Middle frontal gyrus (tissue), 1 donor: ENCODE results near the gene SRC.
"Not testable (repeated sequence)": the region's sequence is repeated elsewhere in the genome, so short reads cannot be mapped to it uniquely, and the experiment has no call there.

ENCODE experiments used
- DNase-seq: peaks from one replicate; pipeline ENCODE4 v3.0.0-alpha.2; 2015; ENCODE audit warnings: low spot score; ENCODE audit errors: extremely low spot score

SRC gene

GRCh38 chr20:37362821-37363220 is 16.9 kb downstream of the SRC start:
- no peak for DNase-seq

- DNase-seq, result no peak
Observed at GRCh38 chr20:37363221-37364012, 17.5 kb downstream of the SRC start.

- no peak for DNase-seq
Observed at GRCh38 chr20:37364013-37364926, 18.3 kb downstream of the SRC start.

GRCh38 chr20:37364927-37365272 is 19.0 kb downstream of the SRC start:
- DNase-seq, result no peak

GRCh38 chr20:37365760-37366638 is 20.1 kb downstream of the SRC start:
- DNase-seq, result no peak

- peak; percentile 8 for DNase-seq
Observed at GRCh38 chr20:37366743-37367142, 20.8 kb downstream of the SRC start.

- DNase-seq, result no peak
Observed at GRCh38 chr20:37369846-37370245, 23.9 kb downstream of the SRC start.

- not testable (repeated sequence) for DNase-seq
Observed at GRCh38 chr20:37371845-37372244, 25.9 kb downstream of the SRC start.

- no peak for DNase-seq
Observed at GRCh38 chr20:37372441-37372840, 26.5 kb downstream of the SRC start.

GRCh38 chr20:37373020-37373598 is 27.2 kb downstream of the SRC start:
- DNase-seq, result no peak

GRCh38 chr20:37375227-37375626 is 29.3 kb downstream of the SRC start:
- DNase-seq, result no peak

- no peak for DNase-seq
Observed at GRCh38 chr20:37376324-37376723, 30.4 kb downstream of the SRC start.

GRCh38 chr20:37376791-37377190 is 30.9 kb downstream of the SRC start:
- no peak for DNase-seq

- no peak for DNase-seq
Observed at GRCh38 chr20:37377346-37378081, 31.6 kb downstream of the SRC start.

- DNase-seq, result no peak
Observed at GRCh38 chr20:37378420-37378784, 32.5 kb downstream of the SRC start.

- DNase-seq, result no peak
Observed at GRCh38 chr20:37378785-37379598, 33.1 kb downstream of the SRC start.

GRCh38 chr20:37379967-37380828 is 34.3 kb downstream of the SRC start:
- DNase-seq, result no peak

GRCh38 chr20:37380864-37381579 is 35.1 kb downstream of the SRC start:
- no peak for DNase-seq
